Central memory CD8-positive, alpha-beta T cell (primary cell): ENCODE data around the gene STK17B.
"Not testable (repeated sequence)": the region's sequence is repeated elsewhere in the genome, so short reads cannot be mapped to it uniquely, and the experiment has no call there.

ENCODE experiments used
- ATAC-seq: fragments of 150-1000 bp; cut with Tn5 transposase; replicated peaks from 2 replicates; pipeline ENCODE4 v1.10.0; 2022; ENCODE audit warnings: mild to moderate bottlenecking, moderate FRiP score, moderate number of reproducible peaks; ENCODE audit not compliant: poor library complexity, severe bottlenecking; ENCODE audit errors: extremely low read depth
- DNase-seq, 2 donors: peaks; one replicate each; pipeline ENCODE4 v3.0.0; 2021; ENCODE audit warnings: low spot score in 2 of 2
- H3K27ac Mint-ChIP-seq: one replicate; pipeline ENCODE4 v1.8.0; 2022; ENCODE audit warnings: low read depth, mild to moderate bottlenecking, moderate library complexity, mixed read lengths
- H3K27me3 Mint-ChIP-seq: one replicate; pipeline ENCODE4 v1.8.0; 2022; ENCODE audit warnings: mixed read lengths
- H3K36me3 Mint-ChIP-seq: one replicate; pipeline ENCODE4 v1.8.0; 2022; ENCODE audit warnings: mild to moderate bottlenecking, moderate library complexity, mixed read lengths; ENCODE audit not compliant: insufficient read depth
- H3K4me1 Mint-ChIP-seq: one replicate; pipeline ENCODE4 v1.8.0; 2022; ENCODE audit warnings: mixed read lengths
- H3K4me3 Mint-ChIP-seq: one replicate; pipeline ENCODE4 v1.8.0; 2022; ENCODE audit warnings: mild to moderate bottlenecking, moderate library complexity, mixed read lengths
- H3K9me3 Mint-ChIP-seq: one replicate; pipeline ENCODE4 v1.8.0; 2022; ENCODE audit warnings: mixed read lengths

STK17B gene

GRCh38 chr2:196201229-196202009 is 30.0 kb upstream of the STK17B start:
- H3K4me1 Mint-ChIP-seq: peaks cover 29% of the 10 kb centered on the region
- H3K27ac Mint-ChIP-seq: peak overlapping the region; percentile 88
- no peak for ATAC-seq
- H3K9me3 Mint-ChIP-seq: no peaks in the 10 kb centered on the region
- peaks cover 7% of the 10 kb centered on the region for H3K36me3 Mint-ChIP-seq
- H3K4me3 Mint-ChIP-seq: peak overlapping the region; percentile 71
- DNase-seq: no peak
- H3K27me3 Mint-ChIP-seq: no peaks in the 10 kb centered on the region

DNA sequence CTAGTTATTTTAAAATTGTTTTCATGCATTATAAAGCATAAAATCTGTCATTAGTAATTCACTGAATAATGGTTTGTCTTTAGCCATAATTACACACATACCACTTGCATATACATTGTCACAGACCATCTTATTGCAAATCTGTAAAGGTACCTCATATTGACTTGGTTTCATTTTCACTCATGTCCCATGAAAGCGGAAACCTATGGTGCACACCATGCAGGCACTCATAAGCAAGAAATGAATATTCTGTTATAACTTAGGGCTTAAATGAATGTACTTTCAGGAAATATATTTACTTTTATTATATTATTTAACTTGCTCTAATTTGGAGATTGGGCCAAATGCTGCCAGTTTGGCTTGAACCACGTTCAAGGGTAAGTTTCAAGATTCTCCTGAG is 29.2 kb upstream of the STK17B start:
- peak; percentile 89 for ATAC-seq
- no peaks in the 10 kb centered on the region for H3K27me3 Mint-ChIP-seq
- H3K4me1 Mint-ChIP-seq: peaks cover 26% of the 10 kb centered on the region
- DNase-seq: no peak
- peak overlapping the region; percentile 88 for H3K27ac Mint-ChIP-seq
- peak overlapping the region; percentile 71 for H3K4me3 Mint-ChIP-seq
- no peaks in the 10 kb centered on the region for H3K9me3 Mint-ChIP-seq
- peaks cover 7% of the 10 kb centered on the region for H3K36me3 Mint-ChIP-seq

- ATAC-seq (no peak), DNase-seq (no peak)
- H3K27me3 Mint-ChIP-seq: no peaks in the 10 kb centered on the region
- no peak overlapping the region for H3K4me3 Mint-ChIP-seq
- H3K9me3 Mint-ChIP-seq: no peaks in the 10 kb centered on the region
- H3K4me1 Mint-ChIP-seq: peaks cover 11% of the 10 kb centered on the region
- no peaks in the 10 kb centered on the region for H3K36me3 Mint-ChIP-seq
- no peak overlapping the region for H3K27ac Mint-ChIP-seq
Observed at GRCh38 chr2:196195758-196196157, 24.4 kb upstream of the STK17B start.

GRCh38 chr2:196195302-196195701 is 23.9 kb upstream of the STK17B start:
- DNase-seq (no peak), ATAC-seq (no peak)
- Mint-ChIP-seq H3K4me1 (peaks cover 15% of the 10 kb centered on the region), H3K36me3 (no peaks in the 10 kb centered on the region), H3K27ac (no peak overlapping the region), H3K9me3 (no peaks in the 10 kb centered on the region), H3K4me3 (no peak overlapping the region), H3K27me3 (no peaks in the 10 kb centered on the region)

- H3K9me3 Mint-ChIP-seq: no peaks in the 10 kb centered on the region
- H3K4me1 Mint-ChIP-seq: peaks cover 5% of the 10 kb centered on the region
- no peak overlapping the region for H3K27ac Mint-ChIP-seq
- no peaks in the 10 kb centered on the region for H3K27me3 Mint-ChIP-seq
- H3K4me3 Mint-ChIP-seq: no peak overlapping the region
- DNase-seq: no peak
- ATAC-seq: no peak
- H3K36me3 Mint-ChIP-seq: no peaks in the 10 kb centered on the region
Observed at GRCh38 chr2:196191541-196191940, 20.2 kb upstream of the STK17B start.

- Mint-ChIP-seq H3K4me1 (peaks cover 24% of the 10 kb centered on the region), H3K4me3 (no peak overlapping the region), H3K27me3 (no peaks in the 10 kb centered on the region), H3K27ac (no peak overlapping the region), H3K9me3 (peaks cover 5% of the 10 kb centered on the region), H3K36me3 (peaks cover 6% of the 10 kb centered on the region)
- DNase-seq: no peak
- no peak for ATAC-seq
Observed at GRCh38 chr2:196187898-196188458, 16.6 kb upstream of the STK17B start.

DNA sequence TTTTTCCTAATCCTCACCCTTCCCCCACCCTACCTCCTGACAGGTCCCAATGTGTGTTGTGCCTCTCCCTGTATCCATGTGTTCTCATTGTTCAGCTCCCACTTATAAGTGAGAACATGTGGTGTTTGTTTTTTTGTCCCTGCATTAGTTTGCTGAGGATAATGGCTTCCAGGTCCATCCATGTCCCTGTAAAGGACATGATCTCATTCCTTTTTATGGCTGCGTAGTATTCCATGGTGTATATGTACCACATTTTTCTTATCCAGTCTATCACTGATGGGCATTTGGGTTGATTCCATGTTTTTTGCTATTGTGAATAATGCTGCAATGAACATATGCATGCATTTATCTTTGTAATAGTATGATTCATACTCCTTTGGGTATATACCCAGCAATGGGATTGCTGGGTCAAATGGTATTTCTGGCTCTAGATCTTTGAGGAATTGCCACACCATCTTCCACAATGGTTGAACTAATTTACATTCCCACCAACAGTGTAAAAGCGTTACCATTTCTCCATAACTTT is 15.9 kb upstream of the STK17B start:
- H3K9me3 Mint-ChIP-seq: not testable (repeated sequence)

DNA sequence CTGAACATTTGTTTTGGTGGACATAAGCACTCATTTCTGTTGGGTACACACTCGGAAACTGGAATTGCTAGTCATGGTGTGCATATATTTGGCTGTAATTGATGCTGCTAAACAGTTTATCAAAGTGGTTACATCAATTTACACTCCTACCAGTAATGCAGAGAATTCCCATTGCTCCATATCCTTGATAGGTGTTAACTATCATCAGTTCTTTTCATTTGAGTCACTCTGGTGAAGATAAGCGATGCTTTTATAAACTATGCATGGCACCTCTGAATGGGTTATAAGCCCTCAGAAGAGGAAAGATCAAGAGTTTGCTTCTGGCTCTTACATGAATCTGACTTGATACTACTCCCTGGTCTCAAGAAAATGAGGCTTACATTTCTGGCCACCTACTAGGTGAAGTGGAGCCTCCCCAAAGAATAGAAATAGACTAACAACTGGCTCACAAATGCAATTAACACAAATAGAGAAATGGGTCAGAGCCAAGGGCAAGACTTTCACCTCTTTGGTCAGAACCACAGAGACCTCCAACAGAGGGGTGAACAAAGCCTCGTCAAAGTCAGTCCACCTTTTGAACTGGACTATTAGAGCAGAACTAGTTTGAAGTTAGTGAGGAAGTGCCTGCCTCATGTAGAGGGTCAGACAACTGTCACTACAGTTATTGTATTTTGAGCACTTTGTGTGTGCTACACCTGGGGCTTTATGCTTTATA is 15.0 kb upstream of the STK17B start:
- Mint-ChIP-seq H3K36me3 (peaks cover 9% of the 10 kb centered on the region), H3K9me3 (peaks cover 5% of the 10 kb centered on the region), H3K4me1 (peaks cover 40% of the 10 kb centered on the region), H3K27ac (peak overlapping the region; percentile 95), H3K27me3 (no peaks in the 10 kb centered on the region), H3K4me3 (no peak overlapping the region)
- DNase-seq: no peak
- no peak for ATAC-seq

More for the DNA sequence above, 15.9 kb upstream of the STK17B start:
- not testable (repeated sequence) for H3K36me3 Mint-ChIP-seq, H3K27me3 Mint-ChIP-seq, H3K27ac Mint-ChIP-seq, DNase-seq, H3K4me3 Mint-ChIP-seq, ATAC-seq
- H3K4me1 Mint-ChIP-seq: peaks cover 31% of the 10 kb centered on the region

GRCh38 chr2:196184921-196185320 is 13.5 kb upstream of the STK17B start:
- ATAC-seq: no peak
- Mint-ChIP-seq H3K36me3 (peaks cover 11% of the 10 kb centered on the region), H3K4me1 (peaks cover 44% of the 10 kb centered on the region), H3K27ac (peak overlapping the region; percentile 95), H3K27me3 (no peaks in the 10 kb centered on the region), H3K4me3 (no peak overlapping the region), H3K9me3 (peaks cover 5% of the 10 kb centered on the region)
- no peak for DNase-seq

DNA sequence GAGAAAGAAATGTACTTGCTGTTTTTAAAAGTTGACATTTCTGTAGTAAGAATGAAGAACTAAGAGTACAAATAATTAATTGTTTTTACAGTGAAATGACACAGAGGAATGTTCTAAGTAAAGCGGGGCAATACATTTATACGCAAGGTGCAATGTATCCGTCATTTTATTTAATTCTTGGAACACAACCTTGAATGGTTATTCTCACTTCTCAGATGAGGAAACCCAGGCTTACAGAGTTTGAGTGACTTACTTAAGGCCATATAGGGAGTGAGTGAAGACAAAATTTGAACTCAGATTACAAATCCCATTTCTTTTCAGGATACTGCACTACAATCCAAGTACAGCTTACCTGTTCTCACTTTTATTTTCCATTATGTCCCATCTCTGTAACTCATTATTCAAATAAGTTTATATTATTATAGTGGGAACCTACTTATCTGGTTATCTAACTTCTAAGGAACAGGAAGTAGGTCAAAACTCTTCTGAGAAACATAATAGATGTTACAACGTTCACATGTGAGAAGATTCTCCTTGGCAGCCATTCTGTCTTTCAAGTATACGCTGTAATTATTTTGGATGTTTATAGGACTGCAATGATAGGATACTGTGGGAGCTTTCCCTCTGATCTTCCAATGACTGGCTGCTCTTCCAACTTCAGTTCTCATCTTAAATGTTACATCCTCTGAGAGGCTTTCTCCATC is 12.3 kb upstream of the STK17B start:
- peak; percentile 55 for ATAC-seq
- peak overlapping the region; percentile 95 for H3K27ac Mint-ChIP-seq
- no peaks in the 10 kb centered on the region for H3K27me3 Mint-ChIP-seq
- H3K4me3 Mint-ChIP-seq: peak overlapping the region; percentile 47
- peaks cover 5% of the 10 kb centered on the region for H3K9me3 Mint-ChIP-seq
- peaks cover 54% of the 10 kb centered on the region for H3K4me1 Mint-ChIP-seq
- no peak for DNase-seq
- H3K36me3 Mint-ChIP-seq: peaks cover 11% of the 10 kb centered on the region

- Mint-ChIP-seq H3K9me3 (peaks cover 5% of the 10 kb centered on the region), H3K4me3 (peak overlapping the region; percentile 47), H3K4me1 (peaks cover 58% of the 10 kb centered on the region), H3K27ac (peak overlapping the region; percentile 95), H3K36me3 (peaks cover 12% of the 10 kb centered on the region), H3K27me3 (no peaks in the 10 kb centered on the region)
- no peak for DNase-seq
- ATAC-seq: no peak
Observed at GRCh38 chr2:196183172-196183473, 11.7 kb upstream of the STK17B start.

GRCh38 chr2:196182439-196183171 is 11.2 kb upstream of the STK17B start:
- H3K27ac Mint-ChIP-seq: peak overlapping the region; percentile 95
- peak overlapping the region; percentile 47 for H3K4me3 Mint-ChIP-seq
- peaks cover 5% of the 10 kb centered on the region for H3K9me3 Mint-ChIP-seq
- H3K4me1 Mint-ChIP-seq: peaks cover 63% of the 10 kb centered on the region
- no peaks in the 10 kb centered on the region for H3K27me3 Mint-ChIP-seq
- ATAC-seq (peak; percentile 54), DNase-seq (no peak)
- H3K36me3 Mint-ChIP-seq: peaks cover 13% of the 10 kb centered on the region
